Activated naive CD8-positive, alpha-beta T cell (primary cell): ENCODE results near the gene HTR1B.

Source experiments
- H3K27ac Mint-ChIP-seq: one replicate; pipeline ENCODE4 v1.8.0; 2021; ENCODE audit warnings: mixed read lengths
- H3K27me3 Mint-ChIP-seq: one replicate; pipeline ENCODE4 v1.8.0; 2021; ENCODE audit warnings: mixed read lengths
- H3K36me3 Mint-ChIP-seq: one replicate; pipeline ENCODE4 v1.8.0; 2021; ENCODE audit warnings: mixed read lengths
- H3K4me1 Mint-ChIP-seq: one replicate; pipeline ENCODE4 v1.8.0; 2021; ENCODE audit warnings: low read depth, mixed read lengths
- H3K4me3 Mint-ChIP-seq: one replicate; pipeline ENCODE4 v1.8.0; 2021; ENCODE audit warnings: mild to moderate bottlenecking, mixed read lengths
- H3K9me3 Mint-ChIP-seq: one replicate; pipeline ENCODE4 v1.8.0; 2021; ENCODE audit warnings: low read depth, mixed read lengths

HTR1B gene

GRCh38 chr6:77463308-77463860, at the start of gene HTR1B:
TSS of gene HTR1B (minus strand) at chr6:77463491. CDS start at chr6:77463403, 88 bp downstream.
- peak within 1 kb of the TSS; percentile 59 for H3K4me3 Mint-ChIP-seq
- no peak within 1 kb of the TSS for H3K27ac Mint-ChIP-seq
- H3K4me1 Mint-ChIP-seq, result peaks cover 20% of the 10 kb centered on the region
- peaks cover 4% of the 10 kb centered on the region for H3K9me3 Mint-ChIP-seq
- peaks cover 48% of the 10 kb centered on the region for H3K27me3 Mint-ChIP-seq
- no peaks in the 10 kb centered on the region for H3K36me3 Mint-ChIP-seq

- Mint-ChIP-seq H3K4me1 (no peaks in the 10 kb centered on the region), H3K36me3 (no peaks in the 10 kb centered on the region), H3K27ac (no peak overlapping the region), H3K4me3 (no peak overlapping the region), H3K9me3 (peaks cover 24% of the 10 kb centered on the region), H3K27me3 (peaks cover 2% of the 10 kb centered on the region)
Observed at GRCh38 chr6:77512554-77512953, 49.3 kb upstream of the HTR1B start.

GRCh38 chr6:77511860-77512259, 48.6 kb upstream of the HTR1B start:
- H3K9me3 Mint-ChIP-seq, result peaks cover 24% of the 10 kb centered on the region
- no peak overlapping the region for H3K27ac Mint-ChIP-seq
- no peaks in the 10 kb centered on the region for H3K4me1 Mint-ChIP-seq
- H3K27me3 Mint-ChIP-seq, result peaks cover 2% of the 10 kb centered on the region
- H3K4me3 Mint-ChIP-seq, result no peak overlapping the region
- H3K36me3 Mint-ChIP-seq, result no peaks in the 10 kb centered on the region

- Mint-ChIP-seq H3K27ac (no peak overlapping the region), H3K4me3 (no peak overlapping the region), H3K4me1 (no peaks in the 10 kb centered on the region), H3K36me3 (no peaks in the 10 kb centered on the region), H3K27me3 (no peaks in the 10 kb centered on the region), H3K9me3 (no peaks in the 10 kb centered on the region)
Observed at GRCh38 chr6:77502981-77503380, 39.7 kb upstream of the HTR1B start.

- no peak overlapping the region for H3K4me3 Mint-ChIP-seq
- no peaks in the 10 kb centered on the region for H3K4me1 Mint-ChIP-seq
- H3K9me3 Mint-ChIP-seq, result no peaks in the 10 kb centered on the region
- H3K36me3 Mint-ChIP-seq, result no peaks in the 10 kb centered on the region
- H3K27ac Mint-ChIP-seq, result no peak overlapping the region
- peaks cover 4% of the 10 kb centered on the region for H3K27me3 Mint-ChIP-seq
Observed at GRCh38 chr6:77492530-77492929, 29.2 kb upstream of the HTR1B start.

- H3K27ac Mint-ChIP-seq, result no peak overlapping the region
- H3K36me3 Mint-ChIP-seq, result no peaks in the 10 kb centered on the region
- no peaks in the 10 kb centered on the region for H3K4me1 Mint-ChIP-seq
- no peaks in the 10 kb centered on the region for H3K9me3 Mint-ChIP-seq
- no peak overlapping the region for H3K4me3 Mint-ChIP-seq
- H3K27me3 Mint-ChIP-seq, result no peaks in the 10 kb centered on the region
Observed at GRCh38 chr6:77487808-77488425, 24.6 kb upstream of the HTR1B start.

- no peaks in the 10 kb centered on the region for H3K36me3 Mint-ChIP-seq
- peaks cover 7% of the 10 kb centered on the region for H3K27me3 Mint-ChIP-seq
- H3K9me3 Mint-ChIP-seq, result no peaks in the 10 kb centered on the region
- no peak overlapping the region for H3K27ac Mint-ChIP-seq
- H3K4me3 Mint-ChIP-seq, result no peak overlapping the region
- no peaks in the 10 kb centered on the region for H3K4me1 Mint-ChIP-seq
Observed at GRCh38 chr6:77482981-77483380, 19.7 kb upstream of the HTR1B start.

- H3K27ac Mint-ChIP-seq, result no peak overlapping the region
- peak overlapping the region; percentile 31 for H3K4me3 Mint-ChIP-seq
- H3K36me3 Mint-ChIP-seq, result no peaks in the 10 kb centered on the region
- H3K4me1 Mint-ChIP-seq, result peaks cover 11% of the 10 kb centered on the region
- peaks cover 2% of the 10 kb centered on the region for H3K27me3 Mint-ChIP-seq
- no peaks in the 10 kb centered on the region for H3K9me3 Mint-ChIP-seq
Observed at GRCh38 chr6:77474973-77475372, 11.7 kb upstream of the HTR1B start.

- peak overlapping the region; percentile 31 for H3K4me3 Mint-ChIP-seq
- no peak overlapping the region for H3K27ac Mint-ChIP-seq
- H3K27me3 Mint-ChIP-seq, result peaks cover 3% of the 10 kb centered on the region
- H3K4me1 Mint-ChIP-seq, result peaks cover 11% of the 10 kb centered on the region
- no peaks in the 10 kb centered on the region for H3K9me3 Mint-ChIP-seq
- H3K36me3 Mint-ChIP-seq, result no peaks in the 10 kb centered on the region
Observed at GRCh38 chr6:77474286-77474956, 11.1 kb upstream of the HTR1B start.

- no peak overlapping the region for H3K27ac Mint-ChIP-seq
- H3K4me3 Mint-ChIP-seq, result no peak overlapping the region
- H3K27me3 Mint-ChIP-seq, result peaks cover 13% of the 10 kb centered on the region
- no peaks in the 10 kb centered on the region for H3K36me3 Mint-ChIP-seq
- H3K9me3 Mint-ChIP-seq, result peaks cover 4% of the 10 kb centered on the region
- peaks cover 15% of the 10 kb centered on the region for H3K4me1 Mint-ChIP-seq
Observed at GRCh38 chr6:77470983-77471382, 7.7 kb upstream of the HTR1B start.

- no peak overlapping the region for H3K4me3 Mint-ChIP-seq
- H3K36me3 Mint-ChIP-seq, result no peaks in the 10 kb centered on the region
- no peak overlapping the region for H3K27ac Mint-ChIP-seq
- H3K27me3 Mint-ChIP-seq, result peaks cover 27% of the 10 kb centered on the region
- H3K9me3 Mint-ChIP-seq, result peaks cover 4% of the 10 kb centered on the region
- peaks cover 9% of the 10 kb centered on the region for H3K4me1 Mint-ChIP-seq
Observed at GRCh38 chr6:77468939-77469338, 5.6 kb upstream of the HTR1B start.

GRCh38 chr6:77466451-77467437, 3.5 kb upstream of the HTR1B start:
- H3K4me1 Mint-ChIP-seq, result peaks cover 20% of the 10 kb centered on the region
- H3K4me3 Mint-ChIP-seq, result peak overlapping the region; percentile 85
- H3K9me3 Mint-ChIP-seq, result peaks cover 4% of the 10 kb centered on the region
- no peaks in the 10 kb centered on the region for H3K36me3 Mint-ChIP-seq
- H3K27ac Mint-ChIP-seq, result no peak overlapping the region
- peaks cover 43% of the 10 kb centered on the region for H3K27me3 Mint-ChIP-seq

- Mint-ChIP-seq H3K27ac (no peak overlapping the region), H3K4me3 (peak overlapping the region; percentile 85), H3K4me1 (peaks cover 20% of the 10 kb centered on the region), H3K27me3 (peaks cover 47% of the 10 kb centered on the region), H3K36me3 (no peaks in the 10 kb centered on the region), H3K9me3 (peaks cover 4% of the 10 kb centered on the region)
Observed at GRCh38 chr6:77466055-77466450, 2.8 kb upstream of the HTR1B start.

- Mint-ChIP-seq H3K9me3 (peaks cover 4% of the 10 kb centered on the region), H3K27me3 (peaks cover 48% of the 10 kb centered on the region), H3K36me3 (no peaks in the 10 kb centered on the region), H3K4me3 (no peak overlapping the region), H3K4me1 (peaks cover 20% of the 10 kb centered on the region), H3K27ac (no peak overlapping the region)
Observed at GRCh38 chr6:77464495-77464867, 1.2 kb upstream of the HTR1B start.
